BJ (cell line): ENCODE measurements around the gene PELI2. TPM values are rescaled to one million over a fixed set of nuclear protein-coding genes. Genes with fewer than 3 reads are reported as not detected.

Source experiments
- CTCF ChIA-PET: fragments of 350-600 bp; formaldehyde crosslinking; extraction: SDS; loops from one replicate; lab custom pipeline; 2021; ENCODE audit warnings: antibody characterized with exemption, inconsistent platforms; lab: Yijun Ruan, JAX
- POLR2A ChIA-PET: fragments of 300-600 bp; sonication (Branson Sonifier 250); formaldehyde crosslinking; extraction: SDS; loops from one replicate; lab custom pipeline; 2021; ENCODE audit warnings: antibody characterized with exemption; lab: Charles Lee
- DNase-seq: peaks from one replicate; pipeline ENCODE4 v3.0.0-alpha.2; 2011; ENCODE audit warnings: low read depth
- H3K27me3 ChIP-seq: 2 replicates; pipeline ENCODE4 v1.6.0; 2011; ENCODE audit warnings: low read length; ENCODE audit not compliant: control insufficient read depth, insufficient read depth
- H3K36me3 ChIP-seq: 2 replicates; pipeline ENCODE4 v1.5.1; 2011; ENCODE audit warnings: low read length; ENCODE audit not compliant: control insufficient read depth, insufficient read depth
- H3K4me3 ChIP-seq: 2 replicates; pipeline ENCODE4 v1.5.1; 2011; ENCODE audit warnings: low read depth, mild to moderate bottlenecking, control low read depth, low read length
- polyA minus RNA-seq: library from RNA; depleted of rRNA, polyadenylated mRNA; stranded (reverse); fragments of >200 nt; gene quantifications from 2 replicates; pipeline ENCODE4 v1.2.3, GENCODE V29; 2011; rRNA and poly(A)+ RNA removed
- polyA plus RNA-seq: library from polyadenylated mRNA; depleted of rRNA; stranded (reverse); fragments of >200 nt; gene quantifications from 2 replicates; pipeline ENCODE4 v1.2.3, GENCODE V29; 2011; rRNA removed
- TF ChIP-seq, protein P1 (sequence below): IDR thresholded peaks from 2 replicates; pipeline ENCODE4 v1.5.1; 2011; ENCODE audit warnings: low read depth, mild to moderate bottlenecking, control low read depth, inconsistent platforms, low read length, moderate library complexity; ENCODE audit not compliant: insufficient read depth

The PELI2 gene, protein sequence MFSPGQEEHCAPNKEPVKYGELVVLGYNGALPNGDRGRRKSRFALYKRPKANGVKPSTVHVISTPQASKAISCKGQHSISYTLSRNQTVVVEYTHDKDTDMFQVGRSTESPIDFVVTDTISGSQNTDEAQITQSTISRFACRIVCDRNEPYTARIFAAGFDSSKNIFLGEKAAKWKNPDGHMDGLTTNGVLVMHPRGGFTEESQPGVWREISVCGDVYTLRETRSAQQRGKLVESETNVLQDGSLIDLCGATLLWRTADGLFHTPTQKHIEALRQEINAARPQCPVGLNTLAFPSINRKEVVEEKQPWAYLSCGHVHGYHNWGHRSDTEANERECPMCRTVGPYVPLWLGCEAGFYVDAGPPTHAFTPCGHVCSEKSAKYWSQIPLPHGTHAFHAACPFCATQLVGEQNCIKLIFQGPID
- polyA plus RNA-seq (8.5 and 10.5 TPM in 2 replicates), polyA minus RNA-seq (19.4 and 28.1 TPM in 2 replicates)

DNA sequence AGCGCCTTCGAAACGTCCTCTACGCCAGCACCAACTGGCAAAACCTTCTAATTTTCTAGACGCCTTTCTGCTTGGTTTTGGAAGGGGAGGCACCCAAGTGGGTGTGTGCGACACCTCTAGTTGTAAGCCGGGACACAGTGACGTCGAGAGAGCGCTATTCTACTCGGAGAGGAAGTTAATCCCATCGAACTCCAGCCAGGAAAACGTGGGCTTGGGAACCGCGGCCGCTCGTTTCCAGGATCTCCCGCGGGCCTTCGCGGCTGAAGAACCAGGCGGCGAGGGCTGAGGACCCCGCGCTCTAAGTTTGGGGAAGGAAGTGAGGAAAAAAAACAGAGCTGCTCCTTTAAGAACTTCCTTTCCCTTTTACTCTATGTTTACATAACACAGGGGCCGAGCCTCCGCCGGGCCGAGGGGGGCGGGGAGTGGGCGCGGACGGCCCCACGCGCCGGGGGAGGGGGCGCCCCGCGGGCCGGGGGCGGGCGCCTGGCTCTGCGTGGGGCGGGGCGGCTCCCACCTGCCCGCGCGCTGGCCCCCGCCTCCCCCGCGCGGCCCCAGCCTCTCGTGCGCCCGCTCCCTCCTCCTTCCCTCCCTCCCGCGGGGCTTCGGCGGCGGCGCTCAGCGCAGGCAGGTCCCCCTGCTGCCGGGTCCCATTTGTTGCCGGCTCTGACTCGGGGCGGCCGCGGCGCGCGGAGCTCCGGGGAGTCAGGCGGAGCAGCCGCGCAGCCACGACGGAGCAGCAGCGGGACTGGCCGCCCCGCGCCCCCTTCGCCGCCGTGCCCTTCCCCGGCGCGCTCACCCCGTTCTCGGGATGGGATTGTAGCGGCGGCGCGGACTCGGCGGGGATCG, at the start of gene PELI2:
Gene PELI2 (plus strand): TSS at position 647 of the 846 bp plus-strand sequence. CDS start 250 bp downstream, outside the sequence.
- CTCF ChIA-PET, result interaction anchor here (0.6 to 3.0 kb wide), 4 partner anchors 42 to 222 kb away, joined by 4 to 11 read pairs (median 4); no protein-coding TSS in a partner anchor

DNA sequence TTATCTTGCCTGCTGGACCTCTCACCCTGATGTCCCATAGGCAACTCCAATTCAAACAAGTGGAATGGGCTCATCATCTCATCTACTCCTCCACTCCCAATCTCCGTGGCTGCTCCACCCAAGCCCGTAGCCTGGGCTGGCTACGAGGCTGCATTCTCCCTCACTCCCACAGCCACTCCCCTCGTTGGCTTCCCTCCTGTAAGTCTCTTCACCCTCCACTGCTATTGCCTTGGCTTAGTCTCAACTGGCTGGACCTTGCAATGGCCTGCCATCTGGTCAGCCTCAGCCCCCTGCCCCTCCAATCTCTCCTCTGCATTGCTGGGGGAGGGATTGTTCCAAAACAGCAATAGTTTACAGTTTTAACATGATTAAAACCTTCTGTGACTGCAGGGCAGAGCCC, 44.4 kb upstream of the PELI2 start:
- ChIA-PET POLR2A (no interaction called here), CTCF (no interaction called here)
- Histone ChIP-seq H3K4me3 (no peak overlapping the region), H3K36me3 (no peaks in the 10 kb centered on the region), H3K27me3 (no peaks in the 10 kb centered on the region; the same call in 1 of the 2 replicates)
- TF ChIP-seq, protein P1, sequence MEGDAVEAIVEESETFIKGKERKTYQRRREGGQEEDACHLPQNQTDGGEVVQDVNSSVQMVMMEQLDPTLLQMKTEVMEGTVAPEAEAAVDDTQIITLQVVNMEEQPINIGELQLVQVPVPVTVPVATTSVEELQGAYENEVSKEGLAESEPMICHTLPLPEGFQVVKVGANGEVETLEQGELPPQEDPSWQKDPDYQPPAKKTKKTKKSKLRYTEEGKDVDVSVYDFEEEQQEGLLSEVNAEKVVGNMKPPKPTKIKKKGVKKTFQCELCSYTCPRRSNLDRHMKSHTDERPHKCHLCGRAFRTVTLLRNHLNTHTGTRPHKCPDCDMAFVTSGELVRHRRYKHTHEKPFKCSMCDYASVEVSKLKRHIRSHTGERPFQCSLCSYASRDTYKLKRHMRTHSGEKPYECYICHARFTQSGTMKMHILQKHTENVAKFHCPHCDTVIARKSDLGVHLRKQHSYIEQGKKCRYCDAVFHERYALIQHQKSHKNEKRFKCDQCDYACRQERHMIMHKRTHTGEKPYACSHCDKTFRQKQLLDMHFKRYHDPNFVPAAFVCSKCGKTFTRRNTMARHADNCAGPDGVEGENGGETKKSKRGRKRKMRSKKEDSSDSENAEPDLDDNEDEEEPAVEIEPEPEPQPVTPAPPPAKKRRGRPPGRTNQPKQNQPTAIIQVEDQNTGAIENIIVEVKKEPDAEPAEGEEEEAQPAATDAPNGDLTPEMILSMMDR, result no peak
- DNase-seq, result no peak

More for the DNA sequence above, at the start of gene PELI2:
- peaks cover 4% of the 10 kb centered on the region for H3K27me3 ChIP-seq
- H3K36me3 ChIP-seq, result no peaks in the 10 kb centered on the region
- no peak for DNase-seq
- peak within 1 kb of the TSS; percentile 51 for H3K4me3 ChIP-seq
- POLR2A ChIA-PET, result no interaction called here
- TF ChIP-seq, protein P1, result peak; percentile 8; the same call in 1 of the 2 replicates

DNA sequence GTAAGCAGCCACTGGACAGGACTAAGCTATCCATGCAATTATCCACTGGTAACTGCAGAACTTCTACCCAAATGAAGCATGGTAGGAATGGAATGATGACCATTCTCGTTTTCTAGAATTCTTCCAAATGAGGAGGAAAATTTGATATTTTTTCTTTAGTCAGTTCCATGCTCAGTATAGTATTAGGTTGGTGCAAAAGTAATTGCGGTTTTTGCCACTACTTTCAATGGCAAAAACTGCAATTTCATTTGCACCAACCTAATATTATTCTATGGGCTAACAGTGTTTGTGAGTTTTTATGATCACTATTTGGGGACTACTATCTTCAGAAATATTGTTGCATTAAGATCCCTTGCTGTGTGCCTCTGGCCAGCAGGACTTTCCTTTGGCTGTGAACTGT, 42.9 kb upstream of the PELI2 start:
- POLR2A ChIA-PET, result no interaction called here
- no peak for DNase-seq

DNA sequence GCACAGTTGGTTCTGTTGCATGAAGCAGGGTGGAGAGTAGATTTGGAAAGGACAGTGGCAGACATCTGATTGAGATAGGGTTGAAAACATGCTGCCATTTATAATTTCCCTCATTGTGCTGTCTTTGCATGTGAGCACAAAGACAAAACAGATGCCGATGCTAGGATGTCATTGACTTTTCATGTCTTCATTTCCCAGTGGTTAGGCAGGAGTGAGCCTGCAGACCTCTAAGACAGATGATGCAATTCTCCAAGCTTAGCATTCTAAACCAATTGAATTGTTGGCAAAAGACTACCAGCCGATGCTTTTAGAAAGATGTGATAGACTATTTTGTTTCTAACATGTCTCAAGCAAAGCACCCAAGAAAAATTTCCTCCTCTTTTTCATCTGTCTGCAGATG, 37.1 kb upstream of the PELI2 start:
- ChIA-PET POLR2A (no interaction called here), CTCF (interaction anchor here (1.2 kb wide), 1 partner anchor 259 kb away, joined by 3 read pairs; no protein-coding TSS in a partner anchor)
- no peaks in the 10 kb centered on the region for H3K36me3 ChIP-seq
- H3K4me3 ChIP-seq, result no peak overlapping the region
- H3K27me3 ChIP-seq, result no peaks in the 10 kb centered on the region
- peak; percentile 1 for DNase-seq
- TF ChIP-seq, protein P1, result no peak

More for the DNA sequence above, 42.9 kb upstream of the PELI2 start:
- Histone ChIP-seq H3K36me3 (no peaks in the 10 kb centered on the region), H3K4me3 (no peak overlapping the region), H3K27me3 (no peaks in the 10 kb centered on the region; the same call in 1 of the 2 replicates)
- TF ChIP-seq, protein P1, result no peak
- CTCF ChIA-PET, result interaction anchor here (0.7 kb wide), 1 partner anchor 18 kb away, joined by 4 read pairs; no protein-coding TSS in a partner anchor

DNA sequence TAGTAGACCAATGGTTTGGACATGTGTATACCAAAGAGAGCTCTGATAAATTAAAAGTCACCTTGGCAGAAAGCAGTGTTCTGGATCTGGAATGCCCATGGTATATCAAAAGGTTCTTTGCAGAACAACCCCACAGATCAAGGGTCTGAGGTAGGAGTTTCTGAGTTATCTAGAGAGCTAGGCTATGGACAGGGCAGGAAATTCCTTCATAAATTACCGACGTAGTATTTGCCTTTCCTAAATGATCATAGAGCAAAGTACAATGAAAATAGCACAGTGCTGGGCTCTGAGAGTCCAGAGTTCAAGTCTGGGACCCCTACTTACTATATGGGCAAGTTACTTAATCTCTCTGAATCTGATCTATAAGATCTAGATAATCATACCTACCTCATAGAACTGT, 35.3 kb upstream of the PELI2 start:
- ChIA-PET CTCF (interaction anchor here (1.0 to 1.2 kb wide), 2 partner anchors 11 to 28 kb away, joined by 3 to 4 read pairs; no protein-coding TSS in a partner anchor), POLR2A (no interaction called here)
- peaks cover 1% of the 10 kb centered on the region for H3K27me3 ChIP-seq
- no peaks in the 10 kb centered on the region for H3K36me3 ChIP-seq
- no peak overlapping the region for H3K4me3 ChIP-seq
- DNase-seq, result no peak
- TF ChIP-seq, protein P1, result no peak
